HepG2 (cell line): ENCODE results near the gene KCNT2. TPM values are rescaled to one million over a fixed set of nuclear protein-coding genes. Genes with fewer than 3 reads are reported as not detected.

Source experiments
- ATAC-seq: fragments of 200-7000 bp; cut with Tn5 transposase; 3 replicates; pipeline ENCODE4 v1.9.1; 2020; ENCODE audit warnings: mild to moderate bottlenecking, moderate library complexity
- BruUV-seq: library from RNA; stranded (reverse); fragments of 400-500 nt; replicated peaks from 2 replicates; lab custom pipeline; 2021; lab: Mats Ljungman, UMichigan
- CTCF ChIA-PET: fragments of 300-600 bp; formaldehyde crosslinking; extraction: SDS; loops from one replicate; lab custom pipeline; 2021; ENCODE audit warnings: low total read pairs, inconsistent platforms, low intra/inter-chr PET ratio; lab: Yijun Ruan, JAX
- POLR2A ChIA-PET: fragments of 350-600 bp; sonication (Branson Sonifier 250); formaldehyde crosslinking; loops from one replicate; lab custom pipeline; 2020; ENCODE audit warnings: antibody characterized with exemption, inconsistent platforms; lab: Yijun Ruan, JAX
- DNase-seq: peaks from one replicate; pipeline ENCODE4 v3.0.0-alpha.2; 2015; ENCODE audit warnings: low spot score
- FAIRE-seq: peaks from 3 replicates; lab custom pipeline; 2011; peaks lifted over from hg19 to GRCh38; lab: Jason Lieb, UNC
- H2AFZ ChIP-seq: one replicate; pipeline ENCODE4 v1.6.1; 2011; ENCODE audit warnings: low read length, inconsistent platforms
- H3K27ac ChIP-seq: fragments of 300-600 bp; 3 replicates; pipeline ENCODE4 v1.8.0; 2011; ENCODE audit warnings: mixed run types, mild to moderate bottlenecking, mixed read lengths, low read length, inconsistent platforms; ENCODE audit not compliant: insufficient read depth; ENCODE audit errors: extremely low read length
- H3K27me3 ChIP-seq, 2 experiments: fragments of 200-600 bp in 1 of 2; 2 replicates in 1 of 2; 3 replicates in 1 of 2; pipeline versions ENCODE4 v1.6.0 to v1.8.0; 2011; ENCODE audit warnings: low read length in 2 of 2, mild to moderate bottlenecking in 2 of 2, moderate library complexity in 2 of 2, inconsistent platforms in 1 of 2; ENCODE audit not compliant: insufficient read depth in 2 of 2, control insufficient read depth in 1 of 2
- H3K36me3 ChIP-seq, 2 experiments: fragments of 200-600 bp in 1 of 2; replicated peaks in 1 of 2; 2 replicates in 1 of 2; 3 replicates in 1 of 2; pipeline versions ENCODE4 v1.5.1 to v1.8.0; 2011; ENCODE audit warnings: low read length in 2 of 2, inconsistent platforms in 1 of 2; ENCODE audit not compliant: insufficient read depth in 2 of 2, control insufficient read depth in 1 of 2
- H3K4me1 ChIP-seq: 2 replicates; pipeline ENCODE4 v1.5.1; 2012; ENCODE audit warnings: low read length, inconsistent platforms; ENCODE audit not compliant: insufficient read depth
- H3K4me2 ChIP-seq: 2 replicates; pipeline ENCODE4 v1.6.0; 2011; ENCODE audit warnings: low read depth, low read length, inconsistent platforms
- H3K4me3 ChIP-seq, 3 experiments: fragments of 200-600 bp in 1 of 3; sonication (generic), shearing (Covaris generic) in 1 of 3; replicated peaks in 1 of 3; 2 replicates each; pipeline ENCODE4 v1.5.1; 2011 to 2016; ENCODE audit warnings: low read length in 3 of 3, inconsistent platforms in 2 of 3, low read depth in 2 of 3, mild to moderate bottlenecking in 2 of 3, control low read depth in 1 of 3, mixed read lengths in 1 of 3; ENCODE audit not compliant: insufficient read depth in 1 of 3
- H3K79me2 ChIP-seq: one replicate; pipeline ENCODE4 v1.6.1; 2011; ENCODE audit warnings: low read length, inconsistent platforms; ENCODE audit not compliant: insufficient read depth
- H3K9ac ChIP-seq: 2 replicates; pipeline ENCODE4 v1.6.0; 2011; ENCODE audit warnings: mild to moderate bottlenecking, low read depth, low read length, inconsistent platforms; ENCODE audit not compliant: insufficient read depth
- H3K9me3 ChIP-seq: 2 replicates; pipeline ENCODE4 v1.5.1; 2012; ENCODE audit warnings: mild to moderate bottlenecking, low read length
- H4K20me1 ChIP-seq: 2 replicates; pipeline ENCODE4 v1.6.0; 2011; ENCODE audit warnings: inconsistent platforms, mild to moderate bottlenecking, low read length, moderate library complexity; ENCODE audit not compliant: insufficient read depth
- AGO2 ChIP-seq: fragments of 200-400 bp; formaldehyde crosslinking; optimal IDR thresholded peaks from 2 replicates; pipeline ENCODE3; 2017; ENCODE audit warnings: mild to moderate bottlenecking, low read depth, low read length, moderate library complexity
- CEBPG ChIP-seq: IDR thresholded peaks from 2 replicates; pipeline ENCODE4 v1.6.1; 2016
- EZH2 ChIP-seq: conservative IDR thresholded peaks from 2 replicates; pipeline ENCODE4 v1.6.1; 2012; ENCODE audit warnings: mild to moderate bottlenecking, low read depth, low read length, moderate library complexity
- FOXJ3 ChIP-seq: sonication (generic); formaldehyde crosslinking; IDR thresholded peaks from 2 replicates; pipeline ENCODE4 v1.4.0; 2020; ENCODE audit warnings: missing genetic modification reagents, mild to moderate bottlenecking, borderline replicate concordance
- MAFF ChIP-seq: IDR thresholded peaks from 2 replicates; pipeline ENCODE4 v1.6.1; 2011; ENCODE audit warnings: low read depth, low read length, improper control_type of control experiment
- MTERF4 ChIP-seq: sonication (generic); formaldehyde crosslinking; IDR thresholded peaks from 2 replicates; pipeline ENCODE4 v1.8.0; 2023; ENCODE audit warnings: mild to moderate bottlenecking, missing genetic modification reagents
- NCOA2 ChIP-seq: sonication (generic); formaldehyde crosslinking; IDR thresholded peaks from 2 replicates; pipeline ENCODE4 v1.8.0; 2022; ENCODE audit warnings: inconsistent platforms
- NPAS2 ChIP-seq: sonication (generic); formaldehyde crosslinking; IDR thresholded peaks from 2 replicates; pipeline ENCODE4 v1.8.0; 2022; ENCODE audit warnings: mild to moderate bottlenecking, missing genetic modification reagents, borderline replicate concordance
- RORA ChIP-seq: sonication (generic); formaldehyde crosslinking; IDR thresholded peaks from 2 replicates; pipeline ENCODE4 v1.5.0; 2020; ENCODE audit warnings: mild to moderate bottlenecking, missing genetic modification reagents, moderate library complexity
- TCF7L2 ChIP-seq: IDR thresholded peaks from 2 replicates; pipeline ENCODE4 v1.6.1; 2011; ENCODE audit warnings: mild to moderate bottlenecking, low read depth, low read length, moderate library complexity
- THAP8 ChIP-seq: sonication (generic); formaldehyde crosslinking; IDR thresholded peaks from 2 replicates; pipeline ENCODE4 v1.5.1; 2020; ENCODE audit warnings: missing genetic modification reagents, mild to moderate bottlenecking, borderline replicate concordance
- TP53 ChIP-seq: sonication (generic); formaldehyde crosslinking; conservative IDR thresholded peaks from 2 replicates; pipeline ENCODE4 v1.4.0; 2020; ENCODE audit warnings: missing genetic modification reagents
- ZFP1 ChIP-seq: IDR thresholded peaks from 2 replicates; pipeline ENCODE4 v1.6.1; 2016
- ZKSCAN1 ChIP-seq: fragments of 150-350 bp; IDR thresholded peaks from 2 replicates; pipeline ENCODE4 v1.6.1; 2014; ENCODE audit warnings: low read length
- ZNF260 ChIP-seq: sonication (generic); formaldehyde crosslinking; IDR thresholded peaks from 2 replicates; pipeline ENCODE4 v1.4.0; 2020; ENCODE audit warnings: missing genetic modification reagents, low read depth, mild to moderate bottlenecking, borderline replicate concordance
- ZNF883 ChIP-seq: sonication (generic); formaldehyde crosslinking; IDR thresholded peaks from 2 replicates; pipeline ENCODE4 v1.5.1; 2020; ENCODE audit warnings: mild to moderate bottlenecking, missing genetic modification reagents; ENCODE audit errors: not compliant biosample characterization
- WGBS: methylation state at CpG from one replicate; pipeline ENCODE4 v1.1.6; 2017; ENCODE audit warnings: low lambda C conversion rate; 5-methylcytosine and 5-hydroxymethylcytosine counted together
- in situ Hi-C: cut with HindIII; loops from 2 replicates; pipeline ENCODE4 v1.10.0; 2017; ENCODE audit warnings: low pct_unique_long_range_greater_than_20kb; ENCODE audit not compliant: extremely low pct_ligation_motif_present
- intact Hi-C: fragments of 100-400 bp; cut with micrococcal nuclease; formaldehyde crosslinking; loops from one replicate; pipeline ENCODE4 v1.10.0; 2022; ENCODE audit not compliant: unreplicated experiment
- polyA plus RNA-seq, 8 experiments: library from polyadenylated mRNA; depleted of rRNA in 3 of 8; stranded (reverse) in 7 of 8; unstranded in 1 of 8; fragments of >200 nt; fragmentation: Illumina TruSeq in 4 of 8; extraction: Trizol in 4 of 8; gene quantifications; 2 replicates each; pipeline versions ENCODE4 v1.2.1 to v1.2.3, GENCODE V29; 2011 to 2016; ENCODE audit warnings: low read depth in 4 of 8, missing spikeins in 1 of 8, mixed read lengths in 1 of 8; ENCODE audit not compliant: insufficient read depth in 1 of 8
- total RNA-seq, 5 experiments: library from RNA; depleted of rRNA; stranded (reverse); fragments of >200 nt; fragmentation: Illumina TruSeq; extraction: Trizol; gene quantifications; 2 replicates each; pipeline ENCODE4 v1.2.3, GENCODE V29; 2016; ENCODE audit warnings: low read depth in 1 of 5
- TF ChIP-seq, protein P1 (sequence below): sonication (generic); formaldehyde crosslinking; IDR thresholded peaks from 2 replicates; pipeline ENCODE4 v1.4.0; 2020; ENCODE audit warnings: missing genetic modification reagents

KCNT2 gene
- total and polyA plus RNA-seq, 2 of the 13 experiments (the other 11 are each of a cell fraction or from before 2014, with no cell fraction given): not detected

- Histone ChIP-seq H3K27me3 (no peaks in the 10 kb centered on the region; a peak in 1 of 5 replicates), H3K4me1 (no peaks in the 10 kb centered on the region), H3K4me2 (no peak overlapping the region), H4K20me1 (no peaks in the 10 kb centered on the region), H3K4me3 (no peak overlapping the region), H3K36me3 (no peaks in the 10 kb centered on the region), H3K27ac (no peak overlapping the region), H3K9ac (no peak overlapping the region), H3K79me2 (no peaks in the 10 kb centered on the region), H2AFZ (no peak overlapping the region), H3K9me3 (no peaks in the 10 kb centered on the region)
- TF ChIP-seq, protein P1, sequence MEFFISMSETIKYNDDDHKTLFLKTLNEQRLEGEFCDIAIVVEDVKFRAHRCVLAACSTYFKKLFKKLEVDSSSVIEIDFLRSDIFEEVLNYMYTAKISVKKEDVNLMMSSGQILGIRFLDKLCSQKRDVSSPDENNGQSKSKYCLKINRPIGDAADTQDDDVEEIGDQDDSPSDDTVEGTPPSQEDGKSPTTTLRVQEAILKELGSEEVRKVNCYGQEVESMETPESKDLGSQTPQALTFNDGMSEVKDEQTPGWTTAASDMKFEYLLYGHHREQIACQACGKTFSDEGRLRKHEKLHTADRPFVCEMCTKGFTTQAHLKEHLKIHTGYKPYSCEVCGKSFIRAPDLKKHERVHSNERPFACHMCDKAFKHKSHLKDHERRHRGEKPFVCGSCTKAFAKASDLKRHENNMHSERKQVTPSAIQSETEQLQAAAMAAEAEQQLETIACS (CRISPR knock-in tag): no peak
- TF ChIP-seq EZH2: no peak
- no peak for TF ChIP-seq RORA (CRISPR knock-in tag)
- TF ChIP-seq ZKSCAN1: no peak
- TF ChIP-seq CEBPG (CRISPR knock-in tag): no peak
- TF ChIP-seq AGO2: no peak
- TF ChIP-seq ZFP1 (CRISPR knock-in tag): no peak
- no peak for TF ChIP-seq THAP8 (CRISPR knock-in tag)
- no peak for TF ChIP-seq TP53
- no peak for TF ChIP-seq ZNF260
- no peak for TF ChIP-seq TCF7L2
- no peak for TF ChIP-seq NCOA2 (CRISPR knock-in tag)
- no peak for TF ChIP-seq NPAS2 (CRISPR knock-in tag)
- TF ChIP-seq MAFF: no peak
- no peak for TF ChIP-seq FOXJ3 (CRISPR knock-in tag)
- TF ChIP-seq MTERF4 (CRISPR knock-in tag): no peak
- TF ChIP-seq ZNF883: no peak
- ChIA-PET CTCF (no interaction called here), POLR2A (no interaction called here)
- ATAC-seq: no peak
- no peak for DNase-seq
- FAIRE-seq: no peak
- intact Hi-C loops: no loop called here
- 2% methylated on average over 1 of the region's 1 CpG for whole genome bisulfite sequencing
- in situ Hi-C loops: loop anchor here (25.0 kb wide), 1 partner anchor 187 kb away; no protein-coding TSS in a partner anchor
- no TSS peak for BruUV-seq
Observed at GRCh38 chr1:196324345-196324744, 283.9 kb downstream of the KCNT2 start.
